ENCODE data around the gene OSTF1. TPM values are rescaled to one million over a fixed set of nuclear protein-coding genes. Genes with fewer than 3 reads are reported as not detected.

Gene OSTF1
- total and polyA plus RNA-seq, 7 donors = 11.0 to 105 (median 20.7) TPM

DNA sequence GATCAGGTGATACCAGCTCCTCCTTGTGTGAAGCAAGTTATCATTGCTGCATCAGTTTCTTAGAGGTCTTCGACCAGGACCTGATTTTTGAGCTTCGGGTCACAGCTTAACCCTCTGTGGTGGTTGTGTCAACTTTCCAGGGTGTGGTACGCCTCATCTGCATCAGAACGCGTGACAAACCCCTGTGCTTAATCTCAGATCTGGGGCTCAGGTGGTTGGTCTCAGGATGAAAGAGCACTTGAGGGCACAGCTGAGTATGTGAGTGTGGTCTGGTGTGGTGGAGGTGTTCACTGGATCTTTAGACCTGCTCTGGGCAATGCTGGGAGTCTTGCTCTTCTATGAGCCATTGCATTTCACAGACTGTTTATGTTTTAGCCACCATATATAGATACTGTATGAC, 64.1 kb downstream of the OSTF1 start:
- H3K4me3 ChIP-seq = no peak overlapping the region
- 78 to 91% methylated on average over 5 of the region's 5 CpGs for WGBS, 2 donors
- intact Hi-C loops (cut with DNase I) = no loop called here
- no peak overlapping the region for H3K27ac ChIP-seq
- no peaks in the 10 kb centered on the region for H3K9me3 ChIP-seq
- no peak for DNase-seq
- no peaks in the 10 kb centered on the region for H3K4me1 ChIP-seq
- TF ChIP-seq POLR2A (IDR thresholded peaks at IDR 0.05) (no peak), EP300 (IDR thresholded peaks at IDR 0.05) (no peak), POLR2AphosphoS5 (IDR thresholded peaks at IDR 0.05) (no peak)
- TF ChIP-seq, protein P1, sequence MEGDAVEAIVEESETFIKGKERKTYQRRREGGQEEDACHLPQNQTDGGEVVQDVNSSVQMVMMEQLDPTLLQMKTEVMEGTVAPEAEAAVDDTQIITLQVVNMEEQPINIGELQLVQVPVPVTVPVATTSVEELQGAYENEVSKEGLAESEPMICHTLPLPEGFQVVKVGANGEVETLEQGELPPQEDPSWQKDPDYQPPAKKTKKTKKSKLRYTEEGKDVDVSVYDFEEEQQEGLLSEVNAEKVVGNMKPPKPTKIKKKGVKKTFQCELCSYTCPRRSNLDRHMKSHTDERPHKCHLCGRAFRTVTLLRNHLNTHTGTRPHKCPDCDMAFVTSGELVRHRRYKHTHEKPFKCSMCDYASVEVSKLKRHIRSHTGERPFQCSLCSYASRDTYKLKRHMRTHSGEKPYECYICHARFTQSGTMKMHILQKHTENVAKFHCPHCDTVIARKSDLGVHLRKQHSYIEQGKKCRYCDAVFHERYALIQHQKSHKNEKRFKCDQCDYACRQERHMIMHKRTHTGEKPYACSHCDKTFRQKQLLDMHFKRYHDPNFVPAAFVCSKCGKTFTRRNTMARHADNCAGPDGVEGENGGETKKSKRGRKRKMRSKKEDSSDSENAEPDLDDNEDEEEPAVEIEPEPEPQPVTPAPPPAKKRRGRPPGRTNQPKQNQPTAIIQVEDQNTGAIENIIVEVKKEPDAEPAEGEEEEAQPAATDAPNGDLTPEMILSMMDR (IDR thresholded peaks at IDR 0.05) = no peak
- no peaks in the 10 kb centered on the region for H3K27me3 ChIP-seq
- H3K36me3 ChIP-seq = peaks cover 0 to 17% (median 2%) of the 10 kb centered on the region in 4 donors

DNA sequence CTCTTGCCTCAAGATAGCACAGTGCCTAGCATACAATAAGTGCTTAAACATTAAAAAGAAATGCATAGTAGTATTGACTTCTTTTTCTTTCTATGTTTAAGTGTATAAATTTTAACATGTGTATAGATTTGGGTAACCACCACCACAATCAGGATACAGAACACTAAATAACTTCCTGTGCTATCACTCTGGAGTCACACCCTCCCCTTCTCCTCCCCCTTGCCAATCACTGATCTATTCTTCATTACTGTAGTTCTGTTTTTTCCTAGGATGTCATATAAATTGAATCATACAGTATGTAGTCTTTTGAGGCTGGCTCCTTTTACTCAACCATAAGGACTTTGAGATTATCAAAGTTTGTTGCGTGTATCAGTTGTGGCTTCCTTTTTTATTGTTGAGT, 68.5 kb downstream of the OSTF1 start:
- H3K4me1 ChIP-seq = no peaks in the 10 kb centered on the region
- WGBS, 2 donors = 92 to 99% methylated on average over 1 of the region's 1 CpG
- no peak for DNase-seq
- no peaks in the 10 kb centered on the region for H3K27me3 ChIP-seq
- H3K9me3 ChIP-seq = no peaks in the 10 kb centered on the region
- TF ChIP-seq EP300 (IDR thresholded peaks at IDR 0.05) (no peak), POLR2AphosphoS5 (IDR thresholded peaks at IDR 0.05) (no peak), POLR2A (IDR thresholded peaks at IDR 0.05) (no peak)
- TF ChIP-seq, protein P1 (IDR thresholded peaks at IDR 0.05) = no peak
- no peak overlapping the region for H3K27ac ChIP-seq
- intact Hi-C loops (cut with DNase I) = no loop called here
- H3K4me3 ChIP-seq = no peak overlapping the region
- H3K36me3 ChIP-seq = peaks cover 0 to 7% (median 0%) of the 10 kb centered on the region in 4 donors

DNA sequence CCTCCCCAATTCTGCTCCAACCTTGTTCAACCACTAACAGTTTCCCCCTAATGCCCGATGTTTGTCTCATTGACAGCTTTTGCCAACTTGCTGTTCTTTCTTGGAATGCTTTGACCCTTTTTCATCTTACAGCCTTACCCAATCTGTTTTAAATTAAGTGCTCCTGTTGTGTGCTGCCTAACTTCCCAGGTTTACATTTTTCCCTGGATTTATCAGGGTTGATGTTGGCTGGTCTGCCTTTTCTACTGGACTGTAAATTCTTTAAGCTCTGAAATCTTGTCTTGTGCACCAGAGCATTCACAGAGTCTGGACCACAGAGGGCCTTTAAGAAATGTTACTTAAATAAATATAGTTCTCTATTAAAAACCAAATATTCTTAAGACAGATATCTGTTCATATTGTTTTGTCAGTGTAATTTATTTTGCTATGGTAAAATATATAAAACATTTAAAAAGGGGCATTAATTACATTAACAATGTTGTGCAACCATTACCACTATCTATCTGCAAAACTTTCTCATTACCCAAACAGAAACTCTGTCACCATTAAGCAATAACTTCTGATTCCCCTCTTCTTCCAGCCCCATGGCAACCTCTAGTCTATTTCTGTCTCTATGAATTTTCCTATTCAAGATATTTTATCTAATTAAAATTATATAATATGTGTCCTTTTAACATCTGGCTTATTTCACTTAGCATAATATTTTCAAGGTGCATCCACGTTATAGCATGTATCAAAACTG, 73.0 kb downstream of the OSTF1 start:
- H3K36me3 ChIP-seq = peaks cover 0 to 7% (median 1%) of the 10 kb centered on the region in 4 donors
- no peaks in the 10 kb centered on the region for H3K4me1 ChIP-seq
- no peak for DNase-seq
- no peak overlapping the region for H3K27ac ChIP-seq
- H3K9me3 ChIP-seq = no peaks in the 10 kb centered on the region
- H3K4me3 ChIP-seq = no peak overlapping the region
- no peaks in the 10 kb centered on the region for H3K27me3 ChIP-seq
- TF ChIP-seq, protein P1 (IDR thresholded peaks at IDR 0.05) = no peak
- TF ChIP-seq EP300 (IDR thresholded peaks at IDR 0.05) = no peak
- no peak for TF ChIP-seq POLR2AphosphoS5 (IDR thresholded peaks at IDR 0.05)
- no peak for TF ChIP-seq POLR2A (IDR thresholded peaks at IDR 0.05)
- intact Hi-C loops (cut with DNase I) = no loop called here
- WGBS, 2 donors = 92 to 93% methylated on average over 2 of the region's 2 CpGs

DNA sequence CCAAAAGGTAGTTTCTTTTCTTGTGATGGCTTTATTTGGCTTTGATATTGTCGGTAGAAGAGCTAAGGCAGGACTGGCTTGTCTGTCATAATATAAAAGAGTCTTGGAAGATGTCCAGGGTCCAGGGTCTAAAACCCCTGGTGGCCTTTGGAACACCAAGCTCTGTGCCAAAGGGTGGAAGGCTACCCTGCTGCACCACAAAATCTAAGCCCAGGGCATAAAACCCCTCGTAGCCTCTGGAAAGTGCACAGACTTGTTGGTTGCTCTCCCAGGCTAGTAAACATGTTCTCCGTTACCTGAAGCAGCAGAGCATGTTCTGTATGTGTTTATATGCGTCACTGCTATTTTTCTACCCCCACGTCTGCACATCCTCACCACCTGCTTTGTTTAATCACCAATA, 75.5 kb downstream of the OSTF1 start:
- no peak for TF ChIP-seq POLR2A (IDR thresholded peaks at IDR 0.05)
- TF ChIP-seq, protein P1 (IDR thresholded peaks at IDR 0.05) = no peak
- no peak for TF ChIP-seq POLR2AphosphoS5 (IDR thresholded peaks at IDR 0.05)
- TF ChIP-seq EP300 (IDR thresholded peaks at IDR 0.05) = no peak
- no peak overlapping the region for H3K27ac ChIP-seq
- 80 to 95% methylated on average over 5 of the region's 5 CpGs for WGBS, 2 donors
- peaks cover 0 to 13% (median 1%) of the 10 kb centered on the region in 4 donors for H3K36me3 ChIP-seq
- no peak for DNase-seq
- intact Hi-C loops (cut with DNase I) = no loop called here
- H3K9me3 ChIP-seq = peaks cover 0 to 2% (median 0%) of the 10 kb centered on the region in 4 donors
- no peaks in the 10 kb centered on the region for H3K27me3 ChIP-seq
- no peak overlapping the region for H3K4me3 ChIP-seq
- no peaks in the 10 kb centered on the region for H3K4me1 ChIP-seq

All from sigmoid colon (tissue), 7 donors.